ENCODE measurements around the gene CYTL1.
"Not testable (repeated sequence)": the region's sequence is repeated elsewhere in the genome, so short reads cannot be mapped to it uniquely, and the experiment has no call there.

Gene CYTL1

GRCh38 chr4:5019274-5019673 is at the start of gene CYTL1:
Gene CYTL1 (minus strand): TSS chr4:5019458. CDS start chr4:5019445, 13 bp downstream.
- no peak for DNase-seq (ENCODE audit: low spot score)

GRCh38 chr4:5067908-5068307 is 48.6 kb upstream of the CYTL1 start:
- no peak for DNase-seq (ENCODE audit: low spot score)

GRCh38 chr4:5066968-5067367 is 47.7 kb upstream of the CYTL1 start:
- not testable (repeated sequence) for DNase-seq (ENCODE audit: low spot score)

- DNase-seq (ENCODE audit: low spot score), result no peak
Measured at GRCh38 chr4:5066101-5066500, 46.8 kb upstream of the CYTL1 start.

- DNase-seq (ENCODE audit: low spot score), result no peak
Measured at GRCh38 chr4:5055411-5055810, 36.2 kb upstream of the CYTL1 start.

- no peak for DNase-seq (ENCODE audit: low spot score)
Measured at GRCh38 chr4:5054532-5054931, 35.3 kb upstream of the CYTL1 start.

- DNase-seq (ENCODE audit: low spot score), result no peak
Measured at GRCh38 chr4:5052726-5053425, 33.6 kb upstream of the CYTL1 start.

GRCh38 chr4:5052204-5052702 is 33.0 kb upstream of the CYTL1 start:
- DNase-seq (ENCODE audit: low spot score), result no peak

GRCh38 chr4:5051278-5052203 is 32.3 kb upstream of the CYTL1 start, which contains the start of gene STK32B:
Gene STK32B (plus strand): TSS chr4:5051480.
- DNase-seq (ENCODE audit: low spot score), result peak; percentile 57

GRCh38 chr4:5050520-5051277 is 31.4 kb upstream of the CYTL1 start:
- DNase-seq (ENCODE audit: low spot score), result peak; percentile 77

GRCh38 chr4:5048721-5049120 is 29.5 kb upstream of the CYTL1 start:
- DNase-seq (ENCODE audit: low spot score), result no peak

- no peak for DNase-seq (ENCODE audit: low spot score)
Measured at GRCh38 chr4:5045097-5045496, 25.8 kb upstream of the CYTL1 start.

- no peak for DNase-seq (ENCODE audit: low spot score)
Measured at GRCh38 chr4:5044341-5044740, 25.1 kb upstream of the CYTL1 start.

- DNase-seq (ENCODE audit: low spot score), result no peak
Measured at GRCh38 chr4:5043579-5043978, 24.3 kb upstream of the CYTL1 start.

- DNase-seq (ENCODE audit: low spot score), result no peak
Measured at GRCh38 chr4:5041699-5042098, 22.4 kb upstream of the CYTL1 start.

GRCh38 chr4:5040856-5041620 is 21.8 kb upstream of the CYTL1 start:
- no peak for DNase-seq (ENCODE audit: low spot score)

GRCh38 chr4:5039800-5040199 is 20.5 kb upstream of the CYTL1 start:
- DNase-seq (ENCODE audit: low spot score), result no peak

- peak; percentile 21 for DNase-seq (ENCODE audit: low spot score)
Measured at GRCh38 chr4:5037553-5038551, 18.6 kb upstream of the CYTL1 start.

GRCh38 chr4:5036239-5036638 is 17.0 kb upstream of the CYTL1 start:
- no peak for DNase-seq (ENCODE audit: low spot score)

- DNase-seq (ENCODE audit: low spot score), result no peak
Measured at GRCh38 chr4:5034206-5034605, 14.9 kb upstream of the CYTL1 start.
